SK-N-MC (cell line): Measurements from ENCODE around the gene SLC7A7.
"Not testable (repeated sequence)": the region's sequence is repeated elsewhere in the genome, so short reads cannot be mapped to it uniquely, and the experiment has no call there.

ENCODE experiments used
- EZH2 ChIP-seq: fragments of 200-600 bp; sonication (generic); IDR thresholded peaks from one replicate; pipeline ENCODE4 v1.6.1; 2017; ENCODE audit warnings: antibody characterized with exemption
- FOXP2 ChIP-seq: optimal IDR thresholded peaks from 2 replicates; pipeline ENCODE3; 2011; ENCODE audit warnings: mild to moderate bottlenecking, moderate library complexity; ENCODE audit not compliant: insufficient read depth; ENCODE audit errors: extremely low read length, control extremely low read depth

GRCh38 chr14:22724847-22725246 lies 90.4 kb downstream of the SLC7A7 start:
- TF ChIP-seq FOXP2, EZH2: not testable (repeated sequence)
